NCI-H226 (cell line): ENCODE results near the gene ZNF497.
A peak's percentile ranks its signal among the peaks of the same experiment; 100 is the strongest.
"Not testable (repeated sequence)": the region's sequence is repeated elsewhere in the genome, so short reads cannot be mapped to it uniquely, and the experiment has no call there.

Source experiments
- DNase-seq: peaks from one replicate; pipeline ENCODE4 v3.0.0-alpha.2; 2015

The ZNF497 gene

DNA sequence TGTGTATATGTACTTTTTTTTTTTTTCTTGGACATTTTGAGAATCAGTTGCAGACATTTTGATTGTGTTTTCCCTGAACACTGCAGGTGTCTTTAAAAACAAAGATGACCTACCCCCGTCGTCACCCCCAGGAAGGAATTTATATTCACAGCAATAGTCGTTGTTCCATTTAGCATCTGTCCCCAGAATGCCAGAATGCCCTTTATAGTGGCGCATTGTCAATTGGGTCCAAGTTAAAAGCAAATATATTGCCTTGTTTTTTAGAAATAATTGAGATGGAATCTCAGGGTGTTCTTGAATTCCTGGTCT, 31.1 kb upstream of the ZNF497 start:
- DNase-seq, result no peak

DNA sequence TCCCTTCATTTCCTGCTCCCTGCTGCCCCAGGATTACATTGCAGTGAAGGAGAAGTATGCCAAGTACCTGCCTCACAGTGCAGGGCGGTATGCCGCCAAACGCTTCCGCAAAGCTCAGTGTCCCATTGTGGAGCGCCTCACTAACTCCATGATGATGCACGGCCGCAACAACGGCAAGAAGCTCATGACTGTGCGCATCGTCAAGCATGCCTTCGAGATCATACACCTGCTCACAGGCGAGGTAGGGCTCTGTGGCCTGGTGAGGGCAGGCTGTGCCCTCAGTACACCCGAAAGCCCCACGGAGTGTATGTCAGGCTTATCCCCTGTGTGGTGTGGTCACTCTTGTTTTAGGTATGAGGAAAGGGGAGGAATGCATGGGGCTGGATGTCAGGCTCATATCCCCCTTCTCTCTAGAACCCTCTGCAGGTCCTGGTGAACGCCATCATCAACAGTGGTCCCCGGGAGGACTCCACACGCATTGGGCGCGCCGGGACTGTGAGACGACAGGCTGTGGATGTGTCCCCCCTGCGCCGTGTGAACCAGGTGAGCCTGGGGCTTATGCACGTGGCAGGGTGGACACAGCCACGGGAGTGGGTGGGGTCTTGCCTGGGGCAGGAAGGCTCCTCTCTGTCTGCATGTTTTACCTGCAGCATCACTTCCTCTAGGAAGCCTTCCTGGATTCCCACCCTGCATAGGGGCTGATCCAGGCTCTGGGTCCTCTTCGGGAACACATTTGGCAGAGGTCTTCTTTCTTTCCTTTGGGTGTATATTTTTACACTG, 30.6 kb upstream of the ZNF497 start:
- no peak for DNase-seq

DNA sequence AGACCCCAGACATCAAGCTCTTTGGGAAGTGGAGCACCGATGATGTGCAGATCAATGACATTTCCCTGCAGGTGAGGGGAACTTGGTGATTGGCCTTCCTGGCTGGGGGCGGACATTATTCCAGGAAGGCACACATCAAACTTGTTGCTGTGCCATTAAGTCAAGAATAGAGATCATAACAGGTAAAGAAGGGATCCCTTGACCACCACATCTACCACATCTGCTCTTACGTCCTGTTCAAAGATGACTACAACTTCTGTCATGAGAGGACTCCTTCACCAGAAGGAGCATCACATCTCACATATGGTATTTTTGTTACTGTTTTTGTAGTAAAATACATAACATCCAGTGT, 25.6 kb upstream of the ZNF497 start:
- DNase-seq, result no peak

DNA sequence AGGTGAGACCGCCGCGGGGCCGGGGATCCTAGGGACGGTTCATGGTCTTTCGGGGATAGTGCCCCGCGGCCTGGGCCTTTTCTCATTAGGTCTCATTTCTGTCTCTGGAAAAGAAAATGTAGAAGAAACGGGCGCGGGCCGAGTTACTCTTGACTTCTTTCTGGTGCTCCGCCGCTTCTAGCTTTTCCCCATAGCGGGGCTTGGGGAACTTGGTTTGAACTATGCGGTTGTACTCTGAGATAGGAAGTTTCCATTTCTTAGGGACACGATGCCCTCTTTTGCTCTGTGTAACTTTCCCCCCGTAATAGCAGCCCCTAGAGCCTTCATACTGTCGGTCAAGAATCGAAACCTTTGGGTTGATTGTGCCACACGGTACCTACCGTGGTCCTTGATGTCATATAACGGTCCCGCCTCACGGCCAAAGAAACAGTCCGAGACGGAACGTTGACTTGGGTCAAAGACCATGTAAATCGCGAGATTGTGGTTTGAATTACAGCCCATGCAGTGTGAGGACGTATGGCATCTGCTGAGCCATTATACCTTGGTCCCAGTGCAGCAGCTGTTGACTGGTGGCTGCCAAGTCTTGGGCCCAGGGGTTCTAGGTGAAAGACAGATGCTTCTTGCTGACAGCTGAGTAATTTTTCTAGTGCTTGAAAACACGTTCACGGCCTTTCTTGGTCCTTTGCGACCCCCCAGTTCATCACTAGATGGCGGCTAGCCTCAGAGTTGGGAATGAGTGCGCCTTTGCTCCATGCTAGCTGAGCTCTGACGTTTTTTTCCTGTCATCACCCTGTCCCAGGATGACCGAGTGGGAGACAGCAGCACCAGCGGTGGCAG, 25.0 kb upstream of the ZNF497 start:
- no peak for DNase-seq

DNA sequence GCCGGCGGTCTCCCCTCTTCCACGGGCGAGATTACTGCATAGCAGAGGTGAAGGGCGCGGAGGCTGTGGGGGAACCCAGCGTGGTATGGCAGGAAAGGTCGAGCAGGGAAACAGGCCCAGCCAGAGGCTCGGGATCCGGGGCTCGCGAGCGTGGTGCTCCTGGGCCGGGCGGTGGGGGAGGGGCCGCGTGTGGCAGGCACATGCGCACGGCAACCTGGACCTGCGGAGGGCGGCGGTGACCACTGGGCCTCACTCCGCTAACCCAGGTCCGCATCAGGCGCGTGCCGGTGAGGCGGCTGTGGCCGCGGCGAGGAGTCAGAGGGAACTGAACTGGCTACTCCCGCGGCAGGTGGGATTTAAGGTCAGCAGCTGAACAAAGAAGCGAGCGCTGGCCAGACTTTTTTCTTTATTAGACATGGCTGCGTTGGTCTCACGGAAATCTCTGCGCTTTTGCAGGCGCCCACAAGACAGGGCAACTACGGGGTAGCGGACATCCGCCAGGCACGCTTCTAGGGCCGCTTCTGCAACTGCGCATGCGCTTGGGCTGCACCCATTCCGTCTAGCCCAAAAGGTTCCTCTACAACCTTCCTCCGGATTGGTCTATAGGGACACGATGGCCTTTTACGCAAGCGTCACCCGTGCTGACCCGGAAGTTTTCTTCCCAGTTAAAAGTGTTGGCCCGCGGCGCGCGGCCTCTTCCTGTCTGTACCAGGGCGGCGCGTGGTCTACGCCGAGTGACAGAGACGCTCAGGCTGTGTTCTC, 24.2 kb upstream of the ZNF497 start, which contains the start of gene RPS5:
RPS5 (plus strand) TSS at position 694 of the 762 bp plus-strand sequence. CDS start 869 bp downstream, outside the sequence.
- DNase-seq, result peak; percentile 99

DNA sequence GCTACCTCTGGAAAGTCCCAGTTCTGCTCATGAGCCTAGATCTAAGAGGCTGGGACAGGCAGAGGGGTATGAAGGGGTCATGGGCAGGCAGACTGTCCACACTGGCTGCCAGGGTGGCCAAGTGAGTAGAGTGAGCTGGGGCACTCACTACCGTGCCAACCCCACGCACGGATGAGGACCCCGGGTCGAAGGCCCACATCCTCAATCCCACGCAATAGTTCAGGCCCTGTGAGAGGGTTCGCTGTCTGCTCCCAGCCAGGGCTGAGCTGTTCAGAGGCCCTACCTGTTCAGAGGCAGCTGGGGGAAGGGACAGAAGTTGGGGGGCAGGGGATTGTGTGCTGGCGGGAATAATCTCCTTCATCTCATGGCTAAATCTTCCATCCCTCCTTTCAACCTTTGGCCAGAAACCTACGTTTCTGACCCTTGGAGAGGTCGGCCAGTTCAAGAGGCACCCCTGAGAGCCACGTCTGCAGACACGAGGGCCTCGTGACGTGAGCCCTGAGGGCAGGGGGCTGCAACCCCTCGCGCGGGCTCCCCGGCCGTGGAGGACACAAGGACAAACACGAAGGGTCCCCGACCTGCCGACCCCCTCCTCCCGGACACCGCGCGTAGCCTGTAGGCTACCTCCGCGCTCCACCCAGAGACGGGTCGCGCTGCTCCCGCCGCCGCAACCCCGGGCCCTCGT, 23.5 kb upstream of the ZNF497 start:
- no peak for DNase-seq

GRCh38 chr19:58385313-58385890, 22.9 kb upstream of the ZNF497 start:
- no peak for DNase-seq

DNA sequence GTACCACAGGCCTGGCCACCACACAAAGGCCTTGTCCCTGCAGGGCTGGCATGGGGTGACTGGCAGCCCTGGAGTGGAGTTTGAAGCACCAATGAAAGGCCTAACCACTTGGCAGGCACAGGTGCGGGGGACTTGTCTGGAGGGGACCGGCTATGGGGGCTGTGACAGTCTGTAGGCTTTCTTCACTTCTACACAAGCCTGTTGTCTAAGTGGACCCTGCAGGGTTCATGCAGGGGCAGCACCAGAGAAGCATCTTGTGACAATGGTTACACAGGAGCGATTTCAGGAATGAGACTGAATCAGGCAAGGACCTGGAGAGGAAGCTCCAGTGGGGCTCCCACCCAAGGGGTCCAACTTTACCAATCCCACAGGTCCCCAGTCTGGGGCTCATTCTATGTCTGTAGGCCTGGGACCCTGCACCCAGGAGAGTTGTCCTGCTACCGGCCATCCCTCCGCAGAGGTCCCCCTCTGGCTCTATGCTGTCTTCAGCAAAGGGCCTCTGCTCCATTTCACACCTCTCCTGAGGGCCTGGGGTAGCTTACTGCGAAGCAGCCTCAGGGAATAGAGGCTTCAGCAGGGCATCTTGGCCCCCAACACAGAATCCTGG, 20.5 kb upstream of the ZNF497 start:
- DNase-seq, result no peak

DNA sequence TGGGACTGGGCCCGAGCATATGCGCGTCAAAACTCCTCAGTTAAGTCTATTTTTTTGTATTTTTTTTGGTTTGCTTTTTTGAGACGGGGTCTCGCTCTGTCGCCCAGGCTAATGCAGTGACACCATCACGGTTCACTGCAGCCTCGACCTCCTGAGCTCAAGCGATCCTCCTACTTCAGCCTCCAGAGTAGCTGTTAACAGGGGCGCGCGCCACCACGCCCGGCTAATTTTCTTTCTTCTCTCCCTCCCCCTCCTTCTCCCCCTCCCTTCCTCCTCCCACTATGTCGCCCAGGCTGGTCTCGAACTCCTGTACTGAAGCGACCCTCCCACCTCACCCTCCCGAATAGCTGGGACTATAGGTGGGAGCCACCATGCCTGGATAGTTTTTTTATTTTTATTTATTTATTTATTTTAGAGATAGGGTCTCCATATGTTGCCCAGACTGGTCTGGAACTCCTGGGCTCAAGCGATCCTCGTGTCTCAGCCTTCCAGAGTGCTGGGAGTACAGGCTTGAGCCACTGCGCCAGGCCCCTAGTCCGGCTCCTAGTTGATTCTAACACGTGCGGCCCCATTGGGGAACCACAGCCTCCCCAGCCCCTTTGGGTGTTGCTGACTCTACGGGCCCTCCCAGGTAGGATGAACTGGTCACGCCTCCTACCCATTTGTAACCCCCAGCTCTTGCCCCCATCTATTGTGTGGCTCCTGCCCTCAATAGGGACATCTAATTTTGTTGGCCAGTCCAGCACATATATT, 19.1 kb upstream of the ZNF497 start:
- no peak for DNase-seq

- peak; percentile 100 for DNase-seq
These were observed 18.3 kb upstream of the ZNF497 start, which contains the start of gene ZNF837 for GRCh38 chr19:58380662-58381459. ZNF837 (minus strand) TSS chr19:58381030; CDS start chr19:58369332, 11,698 bp downstream.

DNA sequence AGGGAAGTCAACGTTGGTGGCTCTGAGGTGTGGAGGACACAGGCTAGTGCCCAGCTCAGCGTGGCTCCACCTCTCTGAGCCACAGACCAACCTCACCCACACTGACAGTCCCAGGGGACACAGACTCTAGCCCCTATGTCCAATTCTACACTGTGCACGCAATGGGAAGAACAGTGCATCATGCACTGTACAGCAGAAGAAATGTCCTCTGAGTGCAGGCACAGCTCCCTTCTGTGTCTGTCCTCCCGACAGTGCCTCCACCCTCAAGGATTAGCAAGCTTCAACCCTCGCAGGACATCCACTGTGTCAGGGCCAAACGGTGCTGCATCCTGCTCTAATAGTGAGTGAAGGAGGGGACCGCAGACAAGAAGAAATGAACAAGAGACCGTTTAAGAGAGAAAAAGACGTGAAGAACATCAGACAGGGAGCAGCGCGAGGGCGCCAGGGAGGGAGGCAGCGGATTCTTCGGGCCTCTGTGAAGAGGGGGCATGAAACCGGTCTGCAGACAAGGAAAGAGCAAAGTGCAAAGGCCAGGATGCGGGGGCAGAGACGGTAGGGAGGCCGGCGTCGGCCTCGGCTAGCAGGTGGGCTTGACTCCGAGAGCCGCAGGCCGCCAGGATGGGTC, 17.6 kb upstream of the ZNF497 start:
- no peak for DNase-seq

DNA sequence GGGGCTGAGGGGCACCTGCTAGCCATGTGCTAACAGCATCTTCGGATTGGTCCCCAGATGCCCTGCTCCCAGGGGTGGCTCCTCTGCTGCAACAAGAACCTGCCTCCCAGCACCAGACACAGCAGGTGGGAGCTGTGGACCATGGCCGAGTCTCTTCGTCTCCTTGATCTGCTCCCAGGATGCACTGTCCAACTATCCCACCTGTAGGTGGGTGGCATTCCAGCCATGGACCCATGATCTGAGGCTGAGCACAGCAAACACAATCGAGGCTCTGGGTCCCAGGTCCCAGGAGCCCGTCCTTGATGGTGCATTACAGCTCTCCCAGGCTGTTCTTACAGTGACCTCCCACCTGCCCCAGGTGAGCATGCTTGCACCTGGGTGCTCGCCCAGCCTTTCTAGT, 16.7 kb upstream of the ZNF497 start:
- no peak for DNase-seq

GRCh38 chr19:58376724-58377123, 14.2 kb upstream of the ZNF497 start:
- not testable (repeated sequence) for DNase-seq

DNA sequence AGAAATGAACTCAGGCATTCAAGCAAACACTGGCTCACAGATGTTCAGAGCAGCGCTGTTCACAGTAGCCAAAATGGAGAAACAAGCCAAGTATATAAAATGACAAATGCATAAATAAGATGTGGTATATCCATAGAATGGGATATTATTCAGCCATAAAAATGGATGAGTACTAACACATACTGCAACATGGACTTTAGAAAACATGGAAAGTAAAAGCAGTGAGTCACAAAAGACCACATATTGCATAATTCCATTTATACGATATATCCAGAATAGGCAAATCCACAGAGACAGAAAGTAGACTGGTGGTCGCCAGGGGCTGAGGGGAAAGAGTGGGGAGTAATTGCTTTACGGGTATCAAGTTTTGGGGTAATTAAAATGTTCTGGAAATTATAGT, 11.6 kb upstream of the ZNF497 start:
- no peak for DNase-seq

- no peak for DNase-seq
These were observed 10.0 kb upstream of the ZNF497 start for GRCh38 chr19:58372311-58373133.

DNA sequence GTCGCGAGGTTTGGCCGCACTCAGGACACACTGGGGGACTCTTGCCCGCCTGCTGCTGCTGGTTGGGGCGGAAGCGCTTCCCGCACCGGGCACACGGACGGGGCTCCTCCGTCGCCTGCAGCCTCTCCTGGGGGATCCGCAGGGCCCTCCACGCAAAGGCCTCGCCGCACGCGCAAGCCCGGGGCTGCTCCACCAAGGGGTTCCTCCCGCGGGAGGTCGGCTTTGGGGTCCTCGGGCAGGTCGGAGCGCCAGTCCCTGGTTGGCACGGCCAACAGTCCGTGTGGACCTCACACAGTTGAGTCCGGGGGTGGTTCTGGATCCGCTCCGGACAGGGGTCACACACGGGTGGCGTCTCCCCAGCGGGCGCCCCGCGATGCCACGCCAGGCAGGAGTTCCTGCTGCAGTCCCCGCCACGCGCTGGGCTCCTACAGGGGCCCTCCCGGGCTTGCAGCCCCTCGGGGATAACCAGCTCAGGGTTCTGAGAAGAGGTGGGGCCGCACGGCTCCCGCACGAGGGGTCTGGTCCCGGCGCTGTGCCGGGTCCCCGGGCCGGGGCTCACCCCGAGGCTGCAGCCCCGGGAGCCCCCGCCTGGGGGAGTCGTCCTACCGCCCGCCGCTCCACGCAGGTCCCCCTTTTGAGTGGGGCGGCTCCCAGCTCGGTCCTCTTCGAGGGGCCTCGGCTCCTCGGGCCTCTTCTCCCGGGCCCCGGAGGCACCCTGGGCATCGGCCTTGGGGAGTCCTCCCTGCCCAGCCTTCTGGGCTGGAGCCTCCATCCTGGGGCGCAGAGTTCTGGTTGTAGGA, 6.2 kb upstream of the ZNF497 start:
- DNase-seq, result no peak

GRCh38 chr19:58367698-58368454, 5.3 kb upstream of the ZNF497 start:
- DNase-seq, result no peak
